HUES64 (cell line): ENCODE results near the gene TMEM204.

Source experiments
- H3K27ac ChIP-seq: 2 replicates; pipeline ENCODE4 v1.7.0; 2013; ENCODE audit warnings: low read depth, low read length, inconsistent platforms
- H3K27me3 ChIP-seq: 2 replicates; pipeline ENCODE4 v1.6.1; 2013; ENCODE audit warnings: mild to moderate bottlenecking, low read length; ENCODE audit not compliant: insufficient read depth
- H3K36me3 ChIP-seq: 2 replicates; pipeline ENCODE4 v1.6.1; 2013; ENCODE audit warnings: mild to moderate bottlenecking, low read length; ENCODE audit not compliant: insufficient read depth
- H3K4me1 ChIP-seq: 2 replicates; pipeline ENCODE4 v1.6.1; 2013; ENCODE audit warnings: mild to moderate bottlenecking, low read length, moderate library complexity; ENCODE audit not compliant: insufficient read depth
- H3K4me3 ChIP-seq: 2 replicates; pipeline ENCODE4 v1.5.1; 2013; ENCODE audit warnings: mild to moderate bottlenecking, low read length, moderate library complexity
- H3K9ac ChIP-seq: 2 replicates; pipeline ENCODE4 v1.6.1; 2013; ENCODE audit warnings: mild to moderate bottlenecking, low read depth, low read length
- H3K9me3 ChIP-seq: 2 replicates; pipeline ENCODE4 v1.6.1; 2013; ENCODE audit warnings: low read depth, low read length; ENCODE audit not compliant: insufficient read depth
- WGBS: fragments of 150-250, 120-280 bp; methylation state at CpG from one replicate; pipeline ENCODE4 v1.1.7; 2013; ENCODE audit warnings: missing lambda C conversion rate; 5-methylcytosine and 5-hydroxymethylcytosine counted together

Gene TMEM204

GRCh38 chr16:1534021-1535020 is 855 bp downstream of the TMEM204 start:
- Histone ChIP-seq H3K27ac (no peak overlapping the region), H3K4me1 (no peaks in the 10 kb centered on the region), H3K27me3 (no peaks in the 10 kb centered on the region), H3K36me3 (no peaks in the 10 kb centered on the region), H3K4me3 (no peak overlapping the region), H3K9me3 (no peaks in the 10 kb centered on the region), H3K9ac (no peak overlapping the region)
- 95% methylated on average over 57 of the region's 57 CpGs for WGBS

GRCh38 chr16:1535391-1536291 is 2.2 kb downstream of the TMEM204 start:
- no peaks in the 10 kb centered on the region for H3K36me3 ChIP-seq
- H3K9ac ChIP-seq, result no peak overlapping the region
- no peak overlapping the region for H3K27ac ChIP-seq
- H3K27me3 ChIP-seq, result no peaks in the 10 kb centered on the region
- H3K4me1 ChIP-seq, result no peaks in the 10 kb centered on the region
- WGBS, result 90% methylated on average over 39 of the region's 39 CpGs
- H3K4me3 ChIP-seq, result no peak overlapping the region
- no peaks in the 10 kb centered on the region for H3K9me3 ChIP-seq

- Histone ChIP-seq H3K9me3 (no peaks in the 10 kb centered on the region), H3K4me1 (no peaks in the 10 kb centered on the region), H3K9ac (no peak overlapping the region), H3K4me3 (no peak overlapping the region), H3K36me3 (no peaks in the 10 kb centered on the region), H3K27me3 (no peaks in the 10 kb centered on the region), H3K27ac (no peak overlapping the region)
- WGBS, result 94% methylated on average over 13 of the region's 13 CpGs
Observed at GRCh38 chr16:1536601-1537000, 3.1 kb downstream of the TMEM204 start.

GRCh38 chr16:1537138-1537577 is 3.7 kb downstream of the TMEM204 start:
- H3K27me3 ChIP-seq, result no peaks in the 10 kb centered on the region
- no peak overlapping the region for H3K9ac ChIP-seq
- H3K4me3 ChIP-seq, result no peak overlapping the region
- no peak overlapping the region for H3K27ac ChIP-seq
- H3K9me3 ChIP-seq, result no peaks in the 10 kb centered on the region
- WGBS, result 95% methylated on average over 27 of the region's 27 CpGs
- H3K4me1 ChIP-seq, result no peaks in the 10 kb centered on the region
- H3K36me3 ChIP-seq, result no peaks in the 10 kb centered on the region

- H3K4me1 ChIP-seq, result no peaks in the 10 kb centered on the region
- H3K9me3 ChIP-seq, result no peaks in the 10 kb centered on the region
- no peak overlapping the region for H3K27ac ChIP-seq
- no peak overlapping the region; the same call in 1 of the 2 replicates for H3K9ac ChIP-seq
- H3K27me3 ChIP-seq, result no peaks in the 10 kb centered on the region
- WGBS, result 95% methylated on average over 26 of the region's 26 CpGs
- H3K36me3 ChIP-seq, result no peaks in the 10 kb centered on the region
- no peak overlapping the region for H3K4me3 ChIP-seq
Observed at GRCh38 chr16:1537763-1538289, 4.4 kb downstream of the TMEM204 start.

- Histone ChIP-seq H3K27me3 (no peaks in the 10 kb centered on the region), H3K9me3 (no peaks in the 10 kb centered on the region), H3K36me3 (no peaks in the 10 kb centered on the region), H3K4me3 (no peak overlapping the region), H3K27ac (no peak overlapping the region), H3K4me1 (no peaks in the 10 kb centered on the region), H3K9ac (no peak overlapping the region)
- 91% methylated on average over 22 of the region's 22 CpGs for WGBS
Observed at GRCh38 chr16:1538804-1539520, 5.5 kb downstream of the TMEM204 start.

GRCh38 chr16:1539720-1540555 is 6.5 kb downstream of the TMEM204 start:
- Histone ChIP-seq H3K4me1 (no peaks in the 10 kb centered on the region), H3K9ac (no peak overlapping the region), H3K4me3 (no peak overlapping the region), H3K9me3 (no peaks in the 10 kb centered on the region), H3K27me3 (no peaks in the 10 kb centered on the region), H3K36me3 (no peaks in the 10 kb centered on the region), H3K27ac (no peak overlapping the region)
- WGBS, result 94% methylated on average over 35 of the region's 35 CpGs

GRCh38 chr16:1540556-1540855 is 7.0 kb downstream of the TMEM204 start:
- Histone ChIP-seq H3K9ac (no peak overlapping the region), H3K27ac (no peak overlapping the region), H3K9me3 (no peaks in the 10 kb centered on the region), H3K36me3 (no peaks in the 10 kb centered on the region), H3K4me1 (no peaks in the 10 kb centered on the region), H3K27me3 (no peaks in the 10 kb centered on the region), H3K4me3 (no peak overlapping the region)
- WGBS, result 97% methylated on average over 8 of the region's 8 CpGs

GRCh38 chr16:1541293-1542165 is 8.1 kb downstream of the TMEM204 start:
- Histone ChIP-seq H3K9me3 (no peaks in the 10 kb centered on the region), H3K27me3 (no peaks in the 10 kb centered on the region), H3K27ac (no peak overlapping the region), H3K4me1 (no peaks in the 10 kb centered on the region), H3K4me3 (no peak overlapping the region), H3K36me3 (no peaks in the 10 kb centered on the region), H3K9ac (no peak overlapping the region)
- 93% methylated on average over 41 of the region's 41 CpGs for WGBS
